Frontal cortex (tissue), 4 donors: ENCODE measurements around the gene TRIOBP. TPM values are rescaled to one million over a fixed set of nuclear protein-coding genes. Genes with fewer than 3 reads are reported as not detected.

ENCODE experiments used
- DNase-seq, 2 donors: peaks; one replicate each; pipeline ENCODE4 v3.0.0; 2012; ENCODE audit warnings: low spot score in 2 of 2
- FAIRE-seq: peaks from 2 replicates; lab custom pipeline; 2012; peaks lifted over from hg19 to GRCh38; lab: Jason Lieb, UNC
- total RNA-seq: library from RNA; depleted of rRNA; stranded (reverse); fragments of >200 nt; gene quantifications from one replicate; pipeline ENCODE4 v1.2.3, GENCODE V29; 2014
- donor health status: control.
- donor health status: control.
- donor health status: control.

TRIOBP gene
- total RNA-seq, 1 donor from 2014 or later: 10.6 TPM

GRCh38 chr22:37664249-37665101, 32.4 kb upstream of the TRIOBP start:
- peak; percentile 65 to 82 for DNase-seq
- FAIRE-seq: peak; percentile 92

GRCh38 chr22:37665487-37665886, 31.4 kb upstream of the TRIOBP start:
- DNase-seq: no peak
- no peak for FAIRE-seq

GRCh38 chr22:37669586-37669985, 27.3 kb upstream of the TRIOBP start:
- no peak for FAIRE-seq
- no peak for DNase-seq

GRCh38 chr22:37672206-37672919, 24.5 kb upstream of the TRIOBP start:
- FAIRE-seq: no peak
- no peak for DNase-seq

GRCh38 chr22:37672920-37673455, 23.9 kb upstream of the TRIOBP start:
- FAIRE-seq (no peak), DNase-seq (no peak)

GRCh38 chr22:37674248-37674647, 22.6 kb upstream of the TRIOBP start:
- DNase-seq (no peak), FAIRE-seq (no peak)

- no peak for FAIRE-seq
- peak; percentile 72 to 78 for DNase-seq
These were observed 21.6 kb upstream of the TRIOBP start, which contains the start of gene LGALS1 for GRCh38 chr22:37674951-37675929. LGALS1 (plus strand) TSS chr22:37675636; CDS start chr22:37675703, 67 bp downstream.

- DNase-seq (no peak), FAIRE-seq (no peak)
These were observed 20.7 kb upstream of the TRIOBP start for GRCh38 chr22:37675930-37676735.

GRCh38 chr22:37676736-37677492, 19.9 kb upstream of the TRIOBP start:
- FAIRE-seq (no peak), DNase-seq (peak in 1 of 2 donors; percentile 67)

GRCh38 chr22:37677493-37677974, 19.3 kb upstream of the TRIOBP start:
- DNase-seq: no peak
- FAIRE-seq: no peak

GRCh38 chr22:37678372-37678771, 18.5 kb upstream of the TRIOBP start:
- no peak for FAIRE-seq
- DNase-seq: no peak

GRCh38 chr22:37679670-37680069, 17.2 kb upstream of the TRIOBP start:
- no peak for DNase-seq

GRCh38 chr22:37680191-37680851, 16.5 kb upstream of the TRIOBP start:
- FAIRE-seq (no peak), DNase-seq (no peak)

More at GRCh38 chr22:37679670-37680069, 17.2 kb upstream of the TRIOBP start:
- no peak for FAIRE-seq

- FAIRE-seq (no peak), DNase-seq (no peak)
These were observed 15.8 kb upstream of the TRIOBP start for GRCh38 chr22:37681001-37681424.

GRCh38 chr22:37681556-37682049, 15.2 kb upstream of the TRIOBP start:
- DNase-seq: peak in 1 of 2 donors; percentile 76
- FAIRE-seq: no peak

- DNase-seq: no peak
- no peak for FAIRE-seq
These were observed 11.8 kb upstream of the TRIOBP start for GRCh38 chr22:37684803-37685615.
